EH (cell line): Measurements from ENCODE around the gene HNRNPLL.
"Not testable (repeated sequence)": the region's sequence is repeated elsewhere in the genome, so short reads cannot be mapped to it uniquely, and the experiment has no call there.

ENCODE experiments used
- DNase-seq: peaks from one replicate; pipeline ENCODE4 v3.0.0-alpha.2; 2015; ENCODE audit warnings: low read depth

HNRNPLL gene

GRCh38 chr2:38602732-38603401, at the start of gene HNRNPLL:
Gene HNRNPLL (minus strand): TSS chr2:38602928. CDS start chr2:38602626, 302 bp downstream.
- DNase-seq: peak; percentile 98

DNA sequence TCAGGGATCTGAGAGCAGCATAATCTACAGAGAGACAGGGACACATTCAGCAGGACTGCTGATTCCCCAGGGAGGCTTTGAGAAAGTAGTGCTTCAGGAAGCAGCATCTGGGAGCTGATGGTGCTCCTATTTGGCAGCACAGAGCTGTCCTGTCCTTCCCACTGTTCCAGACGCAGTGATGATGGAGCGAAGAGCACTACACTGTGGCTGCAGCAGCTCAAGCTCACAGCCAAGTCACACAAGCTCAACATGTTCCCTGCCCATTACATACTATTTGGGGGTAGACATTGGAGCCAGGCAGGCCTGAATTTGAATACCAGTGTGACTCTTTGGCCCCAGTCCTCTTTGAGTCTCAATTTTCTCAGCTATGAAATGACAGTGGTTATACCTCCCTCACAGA, 48.0 kb upstream of the HNRNPLL start:
- no peak for DNase-seq

- DNase-seq: no peak
Observed at GRCh38 chr2:38650012-38650411, 47.3 kb upstream of the HNRNPLL start.

GRCh38 chr2:38649176-38649728, 46.5 kb upstream of the HNRNPLL start:
- no peak for DNase-seq

DNA sequence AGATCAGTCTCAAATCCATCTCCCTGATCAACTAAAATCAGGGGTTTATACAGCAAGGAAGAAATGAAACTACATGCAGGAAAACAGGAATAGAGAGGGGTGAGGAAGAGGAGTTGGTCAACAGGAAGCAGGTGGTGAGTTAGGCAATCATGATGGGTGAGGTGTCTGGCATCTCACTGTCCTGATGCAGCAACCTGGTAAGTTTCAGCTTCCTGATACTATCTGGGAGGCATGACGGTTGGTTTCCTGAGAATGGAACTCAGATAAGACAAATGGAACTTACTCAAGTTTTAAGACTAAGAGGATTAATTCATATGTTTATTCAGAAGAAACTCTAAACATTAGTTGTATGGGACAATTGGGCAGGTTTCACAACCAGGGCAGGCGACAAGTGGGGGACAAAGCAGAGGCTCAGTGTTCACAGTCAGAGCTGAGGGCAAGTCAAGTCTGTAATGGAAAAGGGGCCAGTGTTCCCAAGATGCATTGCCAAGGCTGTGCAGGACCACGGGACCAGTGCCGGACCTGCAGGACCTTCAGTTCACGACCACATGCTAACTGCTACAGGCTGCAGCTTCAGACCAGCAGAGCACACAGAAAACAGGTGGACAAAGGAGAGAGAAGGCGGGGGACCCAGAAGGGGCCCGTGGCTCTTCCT, 45.5 kb upstream of the HNRNPLL start:
- no peak for DNase-seq

- not testable (repeated sequence) for DNase-seq
Observed at GRCh38 chr2:38643683-38644511, 41.2 kb upstream of the HNRNPLL start.

GRCh38 chr2:38643021-38643671, 40.4 kb upstream of the HNRNPLL start:
- no peak for DNase-seq

GRCh38 chr2:38642373-38643017, 39.8 kb upstream of the HNRNPLL start:
- DNase-seq: not testable (repeated sequence)

DNA sequence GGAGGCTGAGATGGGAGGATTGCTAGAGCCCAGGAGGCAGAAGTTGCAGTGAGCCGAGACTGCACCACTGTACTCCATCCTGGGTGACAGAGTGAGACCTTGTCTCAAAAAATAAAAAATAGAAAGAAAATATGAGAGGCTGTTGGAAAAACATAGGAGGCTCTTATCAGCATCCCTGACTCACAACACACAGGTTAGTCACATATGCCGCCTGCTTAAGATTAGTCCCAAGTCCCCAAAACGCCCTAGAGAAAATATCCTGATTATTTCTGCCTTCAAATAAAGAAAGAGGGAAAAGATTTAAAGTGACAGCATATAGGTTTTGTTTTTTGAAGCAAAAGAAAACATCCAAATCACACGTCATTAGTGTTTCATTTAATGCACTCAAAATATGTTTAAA, 33.3 kb upstream of the HNRNPLL start:
- no peak for DNase-seq

- DNase-seq: no peak
Observed at GRCh38 chr2:38635139-38635538, 32.4 kb upstream of the HNRNPLL start.

DNA sequence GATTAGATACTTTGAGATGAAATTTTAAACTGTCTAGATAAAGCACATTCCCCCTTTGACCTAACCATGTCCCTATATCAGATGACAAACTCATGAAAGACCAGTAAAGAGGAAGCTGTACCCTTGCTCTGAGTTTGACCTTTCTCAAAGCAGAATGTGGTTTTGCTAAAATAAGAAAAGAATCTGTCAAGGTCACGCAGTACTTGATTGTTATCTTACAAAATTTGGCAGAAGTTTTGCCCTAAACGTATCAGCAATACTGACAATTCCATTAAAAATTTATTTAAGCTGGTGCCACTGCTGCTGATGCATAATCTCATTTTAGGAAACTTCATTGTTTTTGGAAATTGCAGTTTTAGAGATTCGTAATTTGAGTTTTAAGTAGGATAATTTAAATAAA, 32.0 kb upstream of the HNRNPLL start:
- peak; percentile 66 for DNase-seq

GRCh38 chr2:38633895-38634294, 31.2 kb upstream of the HNRNPLL start:
- no peak for DNase-seq

- no peak for DNase-seq
Observed at GRCh38 chr2:38632980-38633379, 30.3 kb upstream of the HNRNPLL start.

DNA sequence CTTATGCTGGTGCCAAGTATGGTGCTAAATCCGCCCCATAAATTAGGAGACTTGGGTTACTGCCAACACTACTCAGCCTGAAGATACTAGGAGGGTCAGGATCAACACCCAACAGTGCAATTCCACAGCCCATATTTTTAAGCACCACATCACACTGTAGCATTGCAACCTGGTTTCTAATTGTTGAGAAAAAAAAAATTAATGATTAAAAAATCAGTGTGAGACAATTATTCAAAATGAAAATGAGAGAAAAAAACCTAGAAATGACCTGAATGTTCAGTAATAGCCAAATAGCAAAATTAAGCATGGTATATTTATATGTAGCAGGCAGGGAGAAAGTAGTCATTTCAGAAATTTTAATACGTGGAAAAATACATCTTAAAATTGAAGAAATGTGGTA, 29.2 kb upstream of the HNRNPLL start:
- DNase-seq: no peak

DNA sequence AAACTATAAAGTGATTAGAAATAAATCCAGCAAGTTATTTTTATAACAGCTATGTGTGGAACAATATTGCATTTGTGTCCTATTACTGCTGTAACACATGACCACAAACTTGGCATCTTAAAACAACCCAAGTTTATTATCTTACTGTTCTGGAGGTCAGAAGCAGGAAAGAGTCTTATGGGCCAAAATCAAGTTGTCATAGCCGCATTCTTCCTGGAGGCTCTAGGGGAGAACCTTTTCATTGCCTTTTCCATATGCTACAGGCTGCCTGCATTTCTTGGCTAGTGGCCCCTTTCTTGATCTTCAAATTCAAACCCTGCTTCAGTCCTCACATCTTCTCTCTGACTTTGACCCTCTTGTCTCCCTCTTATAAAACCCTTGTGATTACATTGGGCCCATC, 27.0 kb upstream of the HNRNPLL start:
- no peak for DNase-seq

GRCh38 chr2:38627391-38627790, 24.7 kb upstream of the HNRNPLL start:
- no peak for DNase-seq

DNA sequence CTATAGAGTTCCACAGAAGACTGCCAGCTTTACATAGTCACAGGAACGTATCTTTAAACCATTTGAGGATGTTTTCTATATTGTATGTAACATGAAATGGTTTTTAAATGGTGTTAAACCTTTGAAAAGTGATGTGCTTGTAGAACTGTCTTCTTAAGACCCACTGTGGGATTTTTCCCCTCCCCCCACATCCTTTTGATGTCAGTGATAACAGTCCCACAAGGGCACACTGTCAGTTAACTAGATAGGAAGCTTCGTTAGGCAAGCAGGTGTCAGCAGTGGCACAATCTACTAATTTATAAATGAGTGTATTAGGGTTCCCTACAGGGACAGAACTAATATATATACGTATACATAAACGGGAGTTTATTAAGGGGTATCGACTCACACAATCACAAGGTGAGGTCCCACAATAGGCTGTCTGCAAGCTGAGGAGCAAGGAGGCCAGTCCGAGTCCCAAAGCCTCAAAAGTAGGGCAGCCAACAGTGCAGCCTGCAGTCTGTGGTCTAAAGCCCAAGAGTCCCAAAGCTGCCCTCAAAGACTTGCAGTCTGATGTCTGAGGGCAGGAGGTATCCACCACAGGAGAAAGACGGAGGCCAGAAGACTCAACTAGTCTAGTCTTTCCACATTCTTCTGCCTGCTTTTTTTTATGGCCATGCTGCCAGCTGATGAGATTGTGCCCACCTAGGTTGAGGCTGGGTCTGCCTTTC, 23.8 kb upstream of the HNRNPLL start:
- DNase-seq: no peak

GRCh38 chr2:38622210-38622609, 19.5 kb upstream of the HNRNPLL start:
- no peak for DNase-seq

DNA sequence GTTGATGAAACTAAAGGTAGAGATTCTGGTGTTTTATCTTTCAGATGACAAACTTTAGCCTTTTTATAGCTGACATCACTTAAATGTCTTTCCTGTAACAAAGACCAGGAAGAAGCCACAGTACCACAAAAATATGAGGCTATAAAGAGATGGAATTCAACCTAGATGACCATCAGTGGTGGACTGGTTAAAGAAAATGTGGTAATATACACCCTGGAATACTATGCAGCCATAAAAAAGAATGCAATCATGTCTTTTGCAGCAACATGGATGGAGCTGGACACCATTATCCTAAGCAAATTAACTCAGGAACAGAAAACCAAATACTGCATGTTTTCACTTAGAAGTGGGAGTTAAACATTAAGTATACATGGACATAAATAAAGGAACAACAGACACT, 18.3 kb upstream of the HNRNPLL start:
- DNase-seq: no peak

GRCh38 chr2:38620282-38620977, 17.7 kb upstream of the HNRNPLL start:
- peak; percentile 67 for DNase-seq
